Measurements from ENCODE around the gene FOXC1. TPM values are rescaled to one million over a fixed set of nuclear protein-coding genes. Genes with fewer than 3 reads are reported as not detected.

The FOXC1 gene
- total RNA-seq, 1 donor from 2014 or later = 3.3 TPM

- no peak for TF ChIP-seq CTCF (IDR thresholded peaks at IDR 0.05; ENCODE audit: partially characterized antibody, unreplicated experiment)
- Mint-ChIP-seq H3K9me3 (ENCODE audit: unreplicated experiment) (peaks cover 11% of the 10 kb centered on the region), H3K27ac (ENCODE audit: unreplicated experiment) (no peak overlapping the region), H3K36me3 (ENCODE audit: unreplicated experiment) (no peaks in the 10 kb centered on the region), H3K4me3 (ENCODE audit: unreplicated experiment) (no peak overlapping the region), H3K4me1 (ENCODE audit: low read depth, unreplicated experiment) (peaks cover 11% of the 10 kb centered on the region), H3K27me3 (ENCODE audit: unreplicated experiment) (peaks cover 29% of the 10 kb centered on the region)
- no peak for DNase-seq
Observed at GRCh38 chr6:1616701-1617463, 7.2 kb downstream of the FOXC1 start.

DNA sequence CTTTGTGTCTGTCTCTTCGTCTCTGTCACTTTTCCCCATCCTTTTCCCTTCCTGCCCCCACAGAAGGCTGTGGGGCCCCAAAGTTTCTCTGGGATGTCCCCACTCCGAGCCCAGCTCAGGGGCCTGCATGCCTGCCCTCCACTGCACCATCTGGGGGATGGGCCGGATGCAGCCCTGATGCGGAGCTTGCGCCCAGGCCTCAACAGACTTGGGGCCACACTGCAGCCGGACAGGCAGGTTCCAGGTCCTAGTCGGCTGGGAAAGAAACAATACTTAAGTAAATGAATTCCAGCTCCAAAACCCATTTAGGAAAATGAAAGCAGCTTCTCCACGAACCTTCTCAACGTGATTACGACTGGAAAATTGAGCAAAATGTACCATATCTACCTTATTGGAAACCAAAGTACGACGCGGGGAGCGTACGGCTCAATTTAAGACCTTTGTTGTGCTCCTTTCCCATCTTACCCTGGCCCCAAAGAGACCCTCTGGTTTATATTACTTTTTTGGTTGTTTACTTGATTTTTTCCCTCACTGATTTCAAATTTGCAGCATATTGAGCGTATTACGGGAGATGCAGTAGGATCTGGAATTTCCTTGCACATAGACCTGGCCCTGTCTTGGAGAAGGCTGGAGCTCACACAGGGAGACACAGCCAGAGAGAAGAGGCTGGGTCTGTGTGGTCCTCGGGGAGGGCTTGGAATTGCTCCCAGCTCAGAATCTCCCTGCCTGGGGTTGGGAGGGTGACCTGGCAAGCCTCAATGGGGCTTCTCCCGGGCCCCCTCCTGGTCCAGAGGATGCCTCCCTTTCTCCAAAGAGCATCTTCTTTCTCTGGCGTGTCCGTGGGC, 8.0 kb downstream of the FOXC1 start:
- peaks cover 4% of the 10 kb centered on the region for H3K9me3 Mint-ChIP-seq (ENCODE audit: unreplicated experiment)
- DNase-seq = no peak
- peaks cover 6% of the 10 kb centered on the region for H3K36me3 Mint-ChIP-seq (ENCODE audit: unreplicated experiment)
- peaks cover 7% of the 10 kb centered on the region for H3K4me1 Mint-ChIP-seq (ENCODE audit: low read depth, unreplicated experiment)
- H3K4me3 Mint-ChIP-seq (ENCODE audit: unreplicated experiment) = no peak overlapping the region
- no peak overlapping the region for H3K27ac Mint-ChIP-seq (ENCODE audit: unreplicated experiment)
- no peak for TF ChIP-seq CTCF (IDR thresholded peaks at IDR 0.05; ENCODE audit: partially characterized antibody, unreplicated experiment)
- peaks cover 29% of the 10 kb centered on the region for H3K27me3 Mint-ChIP-seq (ENCODE audit: unreplicated experiment)

DNA sequence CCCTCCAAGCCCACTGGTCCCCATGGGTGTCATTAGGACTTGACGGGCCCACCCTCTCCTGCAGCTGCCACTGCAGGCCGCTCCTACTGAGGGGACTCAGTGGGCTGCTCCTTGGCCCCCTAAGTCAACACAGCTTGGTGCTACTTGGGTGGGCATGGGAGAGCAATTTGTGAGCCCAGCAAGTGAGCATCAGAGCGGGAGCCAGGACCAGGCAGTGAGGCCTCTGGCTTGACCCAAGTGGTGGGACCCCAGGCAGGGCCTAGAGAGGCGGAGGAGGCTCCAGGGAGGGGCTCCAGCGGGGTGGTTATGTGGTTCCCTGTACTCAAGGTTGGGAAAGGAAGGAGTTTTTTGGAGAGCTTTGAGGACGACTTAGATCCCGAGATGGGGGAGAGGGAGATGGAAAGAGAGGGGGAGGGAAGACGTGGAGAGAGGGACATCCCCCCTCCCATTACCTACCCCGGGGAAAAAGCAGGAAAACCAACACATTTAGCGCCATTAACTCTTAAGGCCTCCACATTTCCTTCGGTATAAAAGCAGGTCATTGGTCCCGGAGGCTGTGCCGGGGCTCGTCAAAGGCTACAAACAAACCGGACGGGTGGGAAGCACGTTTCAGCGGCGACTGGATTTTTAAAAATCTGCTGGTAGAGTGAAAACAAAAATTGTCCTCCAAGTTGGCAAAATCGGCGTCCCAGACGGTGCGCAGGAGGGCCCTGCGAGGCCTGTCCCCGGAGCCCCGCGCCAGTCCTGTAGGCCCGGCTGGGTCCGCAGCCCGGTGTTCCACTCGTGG, 8.8 kb downstream of the FOXC1 start:
- Mint-ChIP-seq H3K4me1 (ENCODE audit: low read depth, unreplicated experiment) (peaks cover 2% of the 10 kb centered on the region), H3K27ac (ENCODE audit: unreplicated experiment) (no peak overlapping the region), H3K27me3 (ENCODE audit: unreplicated experiment) (peaks cover 27% of the 10 kb centered on the region), H3K4me3 (ENCODE audit: unreplicated experiment) (no peak overlapping the region), H3K9me3 (ENCODE audit: unreplicated experiment) (peaks cover 4% of the 10 kb centered on the region), H3K36me3 (ENCODE audit: unreplicated experiment) (peaks cover 6% of the 10 kb centered on the region)
- DNase-seq = no peak
- TF ChIP-seq CTCF (IDR thresholded peaks at IDR 0.05; ENCODE audit: partially characterized antibody, unreplicated experiment) = no peak

GRCh38 chr6:1619098-1619672, 9.5 kb downstream of the FOXC1 start:
- Mint-ChIP-seq H3K4me1 (ENCODE audit: low read depth, unreplicated experiment) (peaks cover 2% of the 10 kb centered on the region), H3K27ac (ENCODE audit: unreplicated experiment) (no peak overlapping the region), H3K27me3 (ENCODE audit: unreplicated experiment) (peaks cover 27% of the 10 kb centered on the region)

More at GRCh38 chr6:1619098-1619672, 9.5 kb downstream of the FOXC1 start:
- peaks cover 6% of the 10 kb centered on the region for H3K9me3 Mint-ChIP-seq (ENCODE audit: unreplicated experiment)
- DNase-seq = peak; percentile 35
- TF ChIP-seq CTCF (IDR thresholded peaks at IDR 0.05; ENCODE audit: partially characterized antibody, unreplicated experiment) = no peak
- H3K36me3 Mint-ChIP-seq (ENCODE audit: unreplicated experiment) = peaks cover 6% of the 10 kb centered on the region
- no peak overlapping the region for H3K4me3 Mint-ChIP-seq (ENCODE audit: unreplicated experiment)
